Right ventricle myocardium inferior (tissue), 1 donor: ENCODE data around the gene ZCCHC8. TPM values are rescaled to one million over a fixed set of nuclear protein-coding genes. Genes with fewer than 3 reads are reported as not detected.

ENCODE experiments used
- total RNA-seq: library from RNA; stranded (reverse); fragmentation: NEBNext Ultra II Directional; extraction: Animal tissue kit (Norgen Biotek cat#: 25700); gene quantifications from one replicate; pipeline ENCODE4 v1.2.1, GENCODE V29; 2021
- donor health status: DM: no; HTN: yes; CAD: no; lungs with severe emphysema.

Gene ZCCHC8
- total RNA-seq, 1 donor from 2014 or later, result 8.9 TPM

Other genes starting within 250 kb of the ZCCHC8 start
- gene VPS33A, start 234.4 kb downstream of the ZCCHC8 start, total RNA-seq, result 10.8 TPM
- gene CLIP1, start 78.3 kb downstream of the ZCCHC8 start, total RNA-seq, result 110 TPM
- 32.8 TPM for gene RSRC2, start 26.0 kb upstream of the ZCCHC8 start, total RNA-seq
- gene KNTC1, start 26.3 kb upstream of the ZCCHC8 start, total RNA-seq, result 2.6 TPM
- 0.46 TPM for gene HCAR2, start 202.4 kb upstream of the ZCCHC8 start, total RNA-seq
- gene HCAR3, start 215.9 kb upstream of the ZCCHC8 start, total RNA-seq, result 0.16 TPM
- gene HCAR1, start 229.9 kb upstream of the ZCCHC8 start, total RNA-seq, result 0.08 TPM